ENCODE results near the gene PCDHB15. TPM values are rescaled to one million over a fixed set of nuclear protein-coding genes. Genes with fewer than 3 reads are reported as not detected.

PCDHB15 gene
- total RNA-seq, 2 donors from 2014 or later, result not detected

DNA sequence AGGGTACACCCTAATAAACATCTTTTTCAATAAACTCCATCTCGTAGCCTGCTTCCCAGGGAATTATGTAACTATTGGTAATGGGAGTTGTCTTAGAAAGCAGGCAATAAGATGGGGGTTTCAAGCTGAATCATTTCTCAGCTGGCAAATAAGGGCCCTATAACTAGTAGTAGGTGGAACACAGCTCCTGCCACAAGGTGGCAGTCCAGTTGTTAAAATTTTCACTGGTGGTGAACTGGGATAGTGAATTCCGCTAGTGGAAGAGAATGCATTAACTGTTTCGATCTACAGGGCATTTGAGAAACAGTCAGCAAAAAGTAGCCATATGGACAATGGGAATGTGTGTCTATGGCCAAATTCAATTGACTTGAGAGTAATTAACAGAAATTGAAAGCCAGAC is 27.7 kb downstream of the PCDHB15 start:
- no peak overlapping the region for H3K27ac Mint-ChIP-seq
- ATAC-seq (no peak), DNase-seq (ENCODE audit: low spot score) (no peak)
- H3K27me3 Mint-ChIP-seq, result no peaks in the 10 kb centered on the region
- H3K9me3 Mint-ChIP-seq, result peaks cover 33% of the 10 kb centered on the region
- no peaks in the 10 kb centered on the region for H3K4me1 Mint-ChIP-seq (ENCODE audit: low read depth in 2 of 2)
- no peak overlapping the region for H3K4me3 Mint-ChIP-seq
- peaks cover 18% of the 10 kb centered on the region for H3K36me3 Mint-ChIP-seq

DNA sequence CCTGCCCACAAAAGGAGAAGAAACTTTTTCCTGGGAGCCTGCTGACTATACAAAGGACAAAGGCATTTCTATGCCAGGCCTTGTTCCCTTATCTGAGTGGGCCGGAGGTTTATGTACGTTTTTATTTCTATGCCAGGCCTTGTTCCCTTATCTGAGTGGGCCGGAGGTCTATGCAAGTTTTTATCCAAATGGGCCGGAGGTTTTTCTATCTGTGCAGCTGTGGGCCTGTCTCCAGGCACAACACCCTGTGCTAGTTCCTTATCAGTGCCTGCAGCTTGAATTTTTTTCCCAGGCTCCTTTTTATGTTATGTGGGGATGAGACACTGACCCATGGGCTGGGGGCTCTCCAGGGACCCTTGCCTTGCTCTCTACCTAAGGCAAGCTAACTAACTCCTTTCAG is 53.2 kb downstream of the PCDHB15 start:
- DNase-seq (ENCODE audit: low spot score), result no peak
- peaks cover 19% of the 10 kb centered on the region for H3K9me3 Mint-ChIP-seq
- no peak overlapping the region for H3K4me3 Mint-ChIP-seq
- ATAC-seq, result no peak
- peaks cover 44% of the 10 kb centered on the region for H3K36me3 Mint-ChIP-seq
- H3K27me3 Mint-ChIP-seq, result no peaks in the 10 kb centered on the region
- H3K27ac Mint-ChIP-seq, result no peak overlapping the region
- H3K4me1 Mint-ChIP-seq (ENCODE audit: low read depth in 2 of 2), result peaks cover 0 to 4% of the 10 kb centered on the region in 2 donors

Other genes with a start within 250 kb of the PCDHB15 start
- not detected for gene PCDHB1, start 194.0 kb upstream of the PCDHB15 start, total RNA-seq
- not detected for gene PCDHB2, start 150.8 kb upstream of the PCDHB15 start, total RNA-seq
- not detected for gene PCDHB3, start 144.9 kb upstream of the PCDHB15 start, total RNA-seq
- not detected for gene PCDHB4, start 123.6 kb upstream of the PCDHB15 start, total RNA-seq
- not detected for gene PCDHB5, start 110.2 kb upstream of the PCDHB15 start, total RNA-seq
- gene PCDHB6, start 95.3 kb upstream of the PCDHB15 start, total RNA-seq, result not detected
- gene PCDHB7, start 72.8 kb upstream of the PCDHB15 start, total RNA-seq, result not detected
- not detected for gene PCDHB8, start 67.6 kb upstream of the PCDHB15 start, total RNA-seq
- not detected for gene PCDHB16, start 63.0 kb upstream of the PCDHB15 start, total RNA-seq
- gene PCDHB9, start 58.2 kb upstream of the PCDHB15 start, total RNA-seq, result under 1 TPM in 1 of 2 donors, not detected in 1; 0.17 TPM
- gene PCDHB10, start 53.0 kb upstream of the PCDHB15 start, total RNA-seq, result not detected
- gene PCDHB11, start 45.8 kb upstream of the PCDHB15 start, total RNA-seq, result not detected
- not detected for gene PCDHB12, start 36.7 kb upstream of the PCDHB15 start, total RNA-seq
- under 1 TPM in 1 of 2 donors, not detected in 1; 0.10 TPM for gene PCDHB13, start 31.5 kb upstream of the PCDHB15 start, total RNA-seq
- gene PCDHB14, start 22.1 kb upstream of the PCDHB15 start, total RNA-seq, result not detected
- 1 to 10 TPM in 1 of 2 donors, under 1 TPM in 1; 0.67 to 2.2 TPM for gene SLC25A2, start 58.7 kb downstream of the PCDHB15 start, total RNA-seq
- 10 to 100 TPM; 52.5 to 63.5 TPM for gene TAF7, start 75.4 kb downstream of the PCDHB15 start, total RNA-seq
- under 1 TPM in 1 of 2 donors, not detected in 1; 0.07 TPM for gene PCDHGA1, start 85.1 kb downstream of the PCDHB15 start, total RNA-seq
- gene PCDHGA2, start 93.4 kb downstream of the PCDHB15 start, total RNA-seq, result not detected
- not detected for gene PCDHGA3, start 98.4 kb downstream of the PCDHB15 start, total RNA-seq
- gene PCDHGB1, start 104.7 kb downstream of the PCDHB15 start, total RNA-seq, result under 1 TPM; 0.12 to 0.17 TPM
- under 1 TPM; 0.48 to 0.50 TPM for gene PCDHGA4, start 109.6 kb downstream of the PCDHB15 start, total RNA-seq
- gene PCDHGB2, start 114.6 kb downstream of the PCDHB15 start, total RNA-seq, result under 1 TPM; 0.47 to 0.76 TPM
- under 1 TPM; 0.33 to 0.36 TPM for gene PCDHGA5, start 118.8 kb downstream of the PCDHB15 start, total RNA-seq
- under 1 TPM; 0.71 to 0.81 TPM for gene PCDHGB3, start 124.8 kb downstream of the PCDHB15 start, total RNA-seq
- under 1 TPM; 0.40 to 0.73 TPM for gene PCDHGA6, start 128.5 kb downstream of the PCDHB15 start, total RNA-seq
- gene PCDHGA7, start 137.3 kb downstream of the PCDHB15 start, total RNA-seq, result under 1 TPM; 0.10 to 0.25 TPM
- under 1 TPM; 0.29 to 0.39 TPM for gene PCDHGB4, start 142.3 kb downstream of the PCDHB15 start, total RNA-seq
- gene PCDHGA8, start 147.2 kb downstream of the PCDHB15 start, total RNA-seq, result under 1 TPM; 0.19 to 0.20 TPM
- 1 to 10 TPM; 1.7 to 2.8 TPM for gene PCDHGB5, start 152.6 kb downstream of the PCDHB15 start, total RNA-seq
- under 1 TPM; 0.71 to 0.92 TPM for gene PCDHGA9, start 157.4 kb downstream of the PCDHB15 start, total RNA-seq
- 1 to 10 TPM in 1 of 2 donors, under 1 TPM in 1; 0.89 to 1.1 TPM for gene PCDHGB6, start 162.6 kb downstream of the PCDHB15 start, total RNA-seq
- gene PCDHGA10, start 167.6 kb downstream of the PCDHB15 start, total RNA-seq, result 1 to 10 TPM in 1 of 2 donors, under 1 TPM in 1; 0.67 to 1.2 TPM
- under 1 TPM; 0.33 to 0.95 TPM for gene PCDHGB7, start 172.3 kb downstream of the PCDHB15 start, total RNA-seq
- under 1 TPM; 0.33 to 0.55 TPM for gene PCDHGA11, start 175.7 kb downstream of the PCDHB15 start, total RNA-seq
- gene PCDHGA12, start 185.1 kb downstream of the PCDHB15 start, total RNA-seq, result 1 to 10 TPM in 1 of 2 donors, under 1 TPM in 1; 0.69 to 1.4 TPM
- gene PCDHGC3, start 230.6 kb downstream of the PCDHB15 start, total RNA-seq, result 1 to 10 TPM in 1 of 2 donors, under 1 TPM in 1; 0.33 to 1.8 TPM
- under 1 TPM in 1 of 2 donors, not detected in 1; 0.26 TPM for gene PCDHGC4, start 239.6 kb downstream of the PCDHB15 start, total RNA-seq
- under 1 TPM in 1 of 2 donors, not detected in 1; 0.17 TPM for gene PCDHGC5, start 243.7 kb downstream of the PCDHB15 start, total RNA-seq